ENCODE data around the gene SPEF2. TPM values are rescaled to one million over a fixed set of nuclear protein-coding genes. Genes with fewer than 3 reads are reported as not detected.

SPEF2 gene
- polyA plus RNA-seq, 1 donor (not counting 4 experiments of a cell fraction or from before 2014, with no cell fraction given) = 1.6 TPM

DNA sequence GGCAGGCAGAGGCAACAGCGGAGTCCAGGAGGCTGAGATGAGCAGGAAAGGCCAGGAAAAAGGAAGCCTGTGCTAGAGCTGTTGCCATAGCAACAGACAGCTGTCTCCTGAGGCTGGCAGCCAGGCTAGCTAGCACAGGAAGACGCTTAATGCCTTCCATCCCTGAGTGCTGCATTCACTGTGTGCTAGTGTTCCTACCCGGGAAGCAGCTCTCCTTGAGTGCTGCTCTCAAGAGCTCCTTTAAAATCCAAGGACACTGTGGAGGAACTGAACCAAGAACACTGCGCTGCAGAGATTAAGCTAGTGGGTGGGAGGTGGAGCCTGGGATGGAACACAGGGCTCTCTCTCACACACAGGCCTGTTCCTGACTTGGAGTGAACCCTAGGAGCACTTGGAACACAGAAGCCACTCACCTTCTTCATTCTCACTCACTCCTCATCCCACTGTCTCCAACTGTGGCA is 185.6 kb downstream of the SPEF2 start:
- H2AFZ ChIP-seq (ENCODE audit: control insufficient read depth, low read length) = no peak overlapping the region
- no peaks in the 10 kb centered on the region for H3K9me1 ChIP-seq (ENCODE audit: control insufficient read depth, extremely low read depth, insufficient read depth, low read length)
- no peak for FAIRE-seq

DNA sequence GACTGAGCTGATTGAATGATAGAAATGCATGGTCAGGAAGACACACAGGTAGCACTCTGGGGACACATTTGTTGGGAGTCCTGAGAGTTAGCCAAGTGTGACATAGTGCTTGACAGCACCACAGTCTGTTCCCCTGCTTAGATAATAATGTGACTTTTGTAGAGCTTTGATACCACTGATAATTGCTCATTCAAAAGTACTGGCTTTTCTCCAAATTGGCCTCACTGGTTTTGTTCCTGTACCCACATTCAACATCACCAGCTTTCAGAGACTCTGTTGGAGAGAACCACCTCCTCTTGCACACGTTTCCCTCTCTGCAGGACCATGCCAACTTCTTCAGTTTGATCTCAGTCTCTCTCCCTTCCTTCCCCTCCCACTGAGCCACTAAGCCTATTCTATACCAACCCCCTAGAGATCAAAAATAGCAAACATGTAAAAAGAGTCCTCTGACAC is 186.6 kb downstream of the SPEF2 start:
- H4K20me1 ChIP-seq (ENCODE audit: control insufficient read depth, extremely low read depth, insufficient read depth, low read length) = no peaks in the 10 kb centered on the region
- no peak overlapping the region for H2AFZ ChIP-seq (ENCODE audit: control insufficient read depth, low read length)
- FAIRE-seq (no peak), DNase-seq (ENCODE audit: low read depth, low spot score) (no peak)
- H3K9me1 ChIP-seq (ENCODE audit: control insufficient read depth, extremely low read depth, insufficient read depth, low read length) = no peaks in the 10 kb centered on the region
- H3K9me3 ChIP-seq (ENCODE audit: control insufficient read depth, low read depth, low read length) = no peaks in the 10 kb centered on the region
- no peaks in the 10 kb centered on the region for H3K79me2 ChIP-seq (ENCODE audit: control insufficient read depth, insufficient read depth, low read length)
- no peak overlapping the region for H3K4me2 ChIP-seq (ENCODE audit: control insufficient read depth, extremely low read depth, insufficient read depth, low read depth, low read length)
- dilution Hi-C loops (cut with MboI; ENCODE audit: extremely low pct_ligation_motif_present, low sequenced_read_pairs) = no loop called here
- no peak overlapping the region for H3K9ac ChIP-seq (ENCODE audit: control insufficient read depth, extremely low read depth, insufficient read depth, low read length)
- H3K27me3 ChIP-seq (ENCODE audit: control insufficient read depth, extremely low read depth, insufficient read depth, low read length) = no peaks in the 10 kb centered on the region
- TF ChIP-seq CTCF (optimal IDR thresholded peaks at IDR 0.05 in 1 of 3, IDR thresholded peaks at IDR 0.05 in 1 of 3, conservative IDR thresholded peaks at IDR 0.05 in 1 of 3; ENCODE audit: extremely low read depth in 1 of 3, insufficient read depth in 2 of 3, low read length in 3 of 3) (no peak), EZH2 (IDR thresholded peaks at IDR 0.05; ENCODE audit: low read length) (no peak)
- H3K4me1 ChIP-seq (ENCODE audit: control insufficient read depth, extremely low read depth, insufficient read depth, low read length) = peaks cover 5% of the 10 kb centered on the region
- H3K4me3 ChIP-seq (ENCODE audit: control insufficient read depth in 2 of 3, extremely low read depth in 1 of 3, insufficient read depth in 2 of 3, low read depth in 1 of 3, low read length in 3 of 3) = no peak overlapping the region
- H3K27ac ChIP-seq (ENCODE audit: control insufficient read depth, insufficient read depth, low read length) = no peak overlapping the region
- no peaks in the 10 kb centered on the region for H3K36me3 ChIP-seq (ENCODE audit: control insufficient read depth in 2 of 2, extremely low read depth in 1 of 2, insufficient read depth in 2 of 2, low read length in 2 of 2)

More for the DNA sequence above, 185.6 kb downstream of the SPEF2 start:
- Histone ChIP-seq H3K4me1 (ENCODE audit: control insufficient read depth, extremely low read depth, insufficient read depth, low read length) (peaks cover 5% of the 10 kb centered on the region), H3K4me3 (ENCODE audit: control insufficient read depth in 2 of 3, extremely low read depth in 1 of 3, insufficient read depth in 2 of 3, low read depth in 1 of 3, low read length in 3 of 3) (no peak overlapping the region), H4K20me1 (ENCODE audit: control insufficient read depth, extremely low read depth, insufficient read depth, low read length) (no peaks in the 10 kb centered on the region), H3K36me3 (ENCODE audit: control insufficient read depth in 2 of 2, extremely low read depth in 1 of 2, insufficient read depth in 2 of 2, low read length in 2 of 2) (no peaks in the 10 kb centered on the region), H3K4me2 (ENCODE audit: control insufficient read depth, extremely low read depth, insufficient read depth, low read depth, low read length) (no peak overlapping the region), H3K9ac (ENCODE audit: control insufficient read depth, extremely low read depth, insufficient read depth, low read length) (no peak overlapping the region), H3K27me3 (ENCODE audit: control insufficient read depth, extremely low read depth, insufficient read depth, low read length) (no peaks in the 10 kb centered on the region), H3K27ac (ENCODE audit: control insufficient read depth, insufficient read depth, low read length) (no peak overlapping the region), H3K79me2 (ENCODE audit: control insufficient read depth, insufficient read depth, low read length) (no peaks in the 10 kb centered on the region), H3K9me3 (ENCODE audit: control insufficient read depth, low read depth, low read length) (no peaks in the 10 kb centered on the region)
- dilution Hi-C loops (cut with MboI; ENCODE audit: extremely low pct_ligation_motif_present, low sequenced_read_pairs) = no loop called here
- no peak for DNase-seq (ENCODE audit: low read depth, low spot score)
- TF ChIP-seq CTCF (optimal IDR thresholded peaks at IDR 0.05 in 1 of 3, IDR thresholded peaks at IDR 0.05 in 1 of 3, conservative IDR thresholded peaks at IDR 0.05 in 1 of 3; ENCODE audit: extremely low read depth in 1 of 3, insufficient read depth in 2 of 3, low read length in 3 of 3) (no peak), EZH2 (IDR thresholded peaks at IDR 0.05; ENCODE audit: low read length) (no peak)
